H1 (cell line): ENCODE measurements around the gene RNF175. TPM values are rescaled to one million over a fixed set of nuclear protein-coding genes. Genes with fewer than 3 reads are reported as not detected.

Experiments used
- CTCF ChIA-PET: fragments of 300-600 bp; sonication (Branson Sonifier 250); formaldehyde crosslinking; loops from one replicate; lab custom pipeline; 2021; ENCODE audit not compliant: partially characterized antibody; lab: Charles Lee
- POLR2A ChIA-PET: fragments of 300-600 bp; sonication (Branson Sonifier 250); formaldehyde crosslinking; loops from one replicate; lab custom pipeline; 2021; ENCODE audit warnings: inconsistent platforms; ENCODE audit not compliant: partially characterized antibody; lab: Charles Lee
- DNase-seq, 2 experiments: peaks; one replicate each; pipeline versions ENCODE4 v3.0.0 to v3.0.0-alpha.2; 2010 to 2022; ENCODE audit warnings: low spot score in 2 of 2, low read depth in 1 of 2, mixed read lengths in 1 of 2
- FAIRE-seq: peaks from 2 replicates; lab custom pipeline; 2011; peaks lifted over from hg19 to GRCh38; lab: Jason Lieb, UNC
- H2AFZ ChIP-seq: 2 replicates; pipeline ENCODE4 v1.8.1; 2012; ENCODE audit warnings: low read length, inconsistent platforms
- H2AK5ac ChIP-seq: 2 replicates; pipeline ENCODE4 v1.6.1; 2013; ENCODE audit warnings: low read depth, low read length
- H2BK120ac ChIP-seq: replicated peaks from 2 replicates; pipeline ENCODE3; 2013; ENCODE audit warnings: low read depth, low read length, inconsistent platforms
- H2BK12ac ChIP-seq: 2 replicates; pipeline ENCODE4 v1.6.1; 2013; ENCODE audit warnings: low read depth, low read length
- H2BK15ac ChIP-seq: 2 replicates; pipeline ENCODE4 v1.6.1; 2013; ENCODE audit warnings: low read length
- H2BK20ac ChIP-seq: 2 replicates; pipeline ENCODE4 v1.6.1; 2013; ENCODE audit warnings: low read length
- H2BK5ac ChIP-seq: 2 replicates; pipeline ENCODE4 v1.6.1; 2013; ENCODE audit warnings: low read depth, low read length
- H3K14ac ChIP-seq: 2 replicates; pipeline ENCODE4 v1.6.1; 2013; ENCODE audit warnings: inconsistent platforms; ENCODE audit not compliant: insufficient read length
- H3K18ac ChIP-seq: 2 replicates; pipeline ENCODE4 v1.6.1; 2013; ENCODE audit warnings: low read length; ENCODE audit errors: extremely low read depth
- H3K23ac ChIP-seq: 2 replicates; pipeline ENCODE4 v1.6.1; 2013; ENCODE audit warnings: inconsistent platforms; ENCODE audit not compliant: insufficient read length
- H3K23me2 ChIP-seq: 2 replicates; pipeline ENCODE4 v1.6.1; 2013; ENCODE audit warnings: low read depth, low read length
- H3K27ac ChIP-seq: 2 replicates; pipeline ENCODE4 v1.6.1; 2011; ENCODE audit warnings: low read depth, low read length, inconsistent platforms
- H3K27me3 ChIP-seq, 4 experiments: replicated peaks in 1 of 4; 1 replicate in 1 of 4; 2 replicates in 3 of 4; pipeline versions ENCODE4 v1.6.1 to v1.8.1; 2011 to 2013; ENCODE audit warnings: low read length in 3 of 4, mild to moderate bottlenecking in 3 of 4, inconsistent platforms in 2 of 4, mixed read lengths in 2 of 4, moderate library complexity in 1 of 4; ENCODE audit not compliant: control insufficient read depth in 3 of 4, insufficient read depth in 3 of 4; ENCODE audit errors: extremely low read depth in 1 of 4
- H3K36me3 ChIP-seq, 4 experiments: 2 replicates each; pipeline versions ENCODE4 v1.6.1 to v1.8.1; 2011 to 2013; ENCODE audit warnings: mild to moderate bottlenecking in 4 of 4, low read length in 3 of 4, moderate library complexity in 2 of 4, control low read depth in 1 of 4, inconsistent platforms in 1 of 4; ENCODE audit not compliant: insufficient read depth in 4 of 4, control insufficient read depth in 2 of 4
- H3K4ac ChIP-seq: replicated peaks from 2 replicates; pipeline ENCODE3; 2013; ENCODE audit warnings: low read length, low read depth, mixed read lengths, inconsistent platforms; ENCODE audit not compliant: insufficient read length
- H3K4me1 ChIP-seq, 4 experiments: replicated peaks in 1 of 4; 1 replicate in 1 of 4; 2 replicates in 3 of 4; pipeline versions ENCODE4 v1.6.1 to v1.8.1; 2011 to 2013; ENCODE audit warnings: low read length in 3 of 4, inconsistent platforms in 2 of 4, mixed read lengths in 1 of 4; ENCODE audit not compliant: insufficient read depth in 4 of 4, control insufficient read depth in 3 of 4
- H3K4me2 ChIP-seq, 2 experiments: 2 replicates each; pipeline versions ENCODE4 v1.6.1 to v1.8.1; 2011 to 2013; ENCODE audit warnings: low read depth in 2 of 2, low read length in 2 of 2, control low read depth in 1 of 2, inconsistent platforms in 1 of 2, mild to moderate bottlenecking in 1 of 2; ENCODE audit not compliant: insufficient read depth in 1 of 2
- H3K4me3 ChIP-seq, 4 experiments: fragments of 200-600, 300-600 bp in 1 of 4; sonication (generic), shearing (Covaris generic), sonication (Bioruptor Twin) in 1 of 4; 2 replicates each; pipeline versions ENCODE4 v1.5.1 to v1.8.1; 2011 to 2016; ENCODE audit warnings: low read length in 4 of 4, low read depth in 3 of 4, control low read depth in 2 of 4, inconsistent platforms in 2 of 4, mild to moderate bottlenecking in 2 of 4, mixed read lengths in 1 of 4, moderate library complexity in 1 of 4; ENCODE audit not compliant: insufficient read depth in 2 of 4; ENCODE audit errors: extremely low read depth in 1 of 4
- H3K56ac ChIP-seq: replicated peaks from 2 replicates; pipeline ENCODE3; 2013; ENCODE audit warnings: low read depth, mild to moderate bottlenecking, mixed read lengths, low read length, inconsistent platforms; ENCODE audit not compliant: insufficient read length
- H3K79me1 ChIP-seq: 2 replicates; pipeline ENCODE4 v1.6.1; 2013; ENCODE audit warnings: low read depth, low read length, control low read depth
- H3K79me2 ChIP-seq, 2 experiments: 2 replicates each; pipeline versions ENCODE4 v1.6.1 to v1.8.1; 2012 to 2013; ENCODE audit warnings: low read length in 2 of 2, mild to moderate bottlenecking in 2 of 2, inconsistent platforms in 1 of 2; ENCODE audit not compliant: insufficient read depth in 2 of 2, control insufficient read depth in 1 of 2
- H3K9ac ChIP-seq, 4 experiments: replicated peaks in 1 of 4; 1 replicate in 1 of 4; 2 replicates in 3 of 4; pipeline versions ENCODE4 v1.6.1 to v1.8.1; 2011 to 2013; ENCODE audit warnings: low read depth in 3 of 4, low read length in 3 of 4, control low read depth in 2 of 4, mild to moderate bottlenecking in 2 of 4, moderate library complexity in 2 of 4, inconsistent platforms in 1 of 4; ENCODE audit errors: extremely low read depth in 1 of 4
- H3K9me3 ChIP-seq, 2 experiments: 2 replicates each; pipeline versions ENCODE4 v1.6.1 to v1.8.1; 2012 to 2013; ENCODE audit warnings: mild to moderate bottlenecking in 2 of 2, moderate library complexity in 2 of 2, control low read depth in 1 of 2, inconsistent platforms in 1 of 2, low read depth in 1 of 2, low read length in 1 of 2, mixed read lengths in 1 of 2; ENCODE audit not compliant: insufficient read depth in 2 of 2
- H4K20me1 ChIP-seq, 2 experiments: replicated peaks in 1 of 2; 2 replicates each; pipeline versions ENCODE3 to v1.8.1; 2011 to 2013; ENCODE audit warnings: inconsistent platforms in 2 of 2, low read length in 2 of 2, mild to moderate bottlenecking in 1 of 2; ENCODE audit not compliant: insufficient read depth in 2 of 2, control insufficient read depth in 1 of 2
- H4K5ac ChIP-seq: 2 replicates; pipeline ENCODE4 v1.6.1; 2013; ENCODE audit warnings: low read length, low read depth, mixed read lengths, inconsistent platforms; ENCODE audit not compliant: insufficient read length
- H4K8ac ChIP-seq: 2 replicates; pipeline ENCODE4 v1.8.0; 2013; ENCODE audit warnings: mild to moderate bottlenecking, moderate library complexity, low read length, inconsistent platforms; ENCODE audit not compliant: insufficient read depth; ENCODE audit errors: extremely low read depth
- H4K91ac ChIP-seq: replicated peaks from 2 replicates; pipeline ENCODE3; 2013; ENCODE audit warnings: low read length, mixed read lengths, inconsistent platforms; ENCODE audit not compliant: insufficient read length
- CHD1 ChIP-seq: IDR thresholded peaks from 2 replicates; pipeline ENCODE4 v1.6.1; 2012; ENCODE audit warnings: low read depth, low read length, improper control_type of control experiment
- CHD2 ChIP-seq: IDR thresholded peaks from 2 replicates; pipeline ENCODE4 v1.6.1; 2012; ENCODE audit warnings: low read length, improper control_type of control experiment
- CTBP2 ChIP-seq: IDR thresholded peaks from 2 replicates; pipeline ENCODE4 v1.7.0; 2011; ENCODE audit warnings: borderline replicate concordance, mild to moderate bottlenecking, moderate library complexity, mixed read lengths, low read length; ENCODE audit not compliant: insufficient read depth, insufficient read length
- WGBS, 2 experiments: shearing (Covaris generic) in 1 of 2; methylation state at CpG; one replicate each; pipeline versions ENCODE4 v1.1.6 to v1.1.7; 2013 to 2015; ENCODE audit warnings: low lambda C conversion rate in 2 of 2, mixed read lengths in 2 of 2, inconsistent platforms in 1 of 2, low coverage in 1 of 2, missing lambda C conversion rate in 1 of 2; ENCODE audit not compliant: insufficient replicate concordance in 2 of 2, insufficient coverage in 1 of 2, insufficient read length in 1 of 2; ENCODE audit errors: extremely low coverage in 1 of 2, missing lambda C conversion rate in 1 of 2; 5-methylcytosine and 5-hydroxymethylcytosine counted together
- polyA plus RNA-seq, 7 experiments: library from polyadenylated mRNA; depleted of rRNA in 3 of 7; stranded (reverse) in 5 of 7; unstranded in 2 of 7; fragments of >200 nt in 5 of 7; fragments of 200-250 nt in 2 of 7; gene quantifications; 1 replicate in 5 of 7; 2 replicates in 1 of 7; 4 replicates in 1 of 7; pipeline versions ENCODE4 v1.2.1 to v1.2.3, GENCODE V29; 2011 to 2013; ENCODE audit warnings: missing spikeins in 2 of 7, mixed read lengths in 2 of 7
- total RNA-seq: library from RNA; stranded (reverse); fragmentation: NEBNext Ultra II Directional; extraction: Animal tissue kit (Norgen Biotek cat#: 25700); gene quantifications from 2 replicates; pipeline ENCODE4 v1.2.1, GENCODE V29; 2021
- TF ChIP-seq, protein P1 (sequence below), 3 experiments: IDR thresholded peaks; 1 replicate in 2 of 3; 2 replicates in 1 of 3; pipeline versions ENCODE4 v1.5.1 to v1.6.1; 2011; ENCODE audit warnings: low read length in 3 of 3, mild to moderate bottlenecking in 3 of 3, inconsistent platforms in 2 of 3, low read depth in 1 of 3, moderate library complexity in 1 of 3; ENCODE audit not compliant: insufficient read depth in 1 of 3; ENCODE audit errors: control extremely low read depth in 1 of 3
- TF ChIP-seq, protein P2 (sequence below): IDR thresholded peaks from 2 replicates; pipeline ENCODE4 v1.6.1; 2011; ENCODE audit warnings: low read length, improper control_type of control experiment

RNF175 gene
- total and polyA plus RNA-seq, 2 of the 8 experiments (the other 6 are each of a cell fraction or from before 2014, with no cell fraction given), result 7.9 to 9.8 TPM

DNA sequence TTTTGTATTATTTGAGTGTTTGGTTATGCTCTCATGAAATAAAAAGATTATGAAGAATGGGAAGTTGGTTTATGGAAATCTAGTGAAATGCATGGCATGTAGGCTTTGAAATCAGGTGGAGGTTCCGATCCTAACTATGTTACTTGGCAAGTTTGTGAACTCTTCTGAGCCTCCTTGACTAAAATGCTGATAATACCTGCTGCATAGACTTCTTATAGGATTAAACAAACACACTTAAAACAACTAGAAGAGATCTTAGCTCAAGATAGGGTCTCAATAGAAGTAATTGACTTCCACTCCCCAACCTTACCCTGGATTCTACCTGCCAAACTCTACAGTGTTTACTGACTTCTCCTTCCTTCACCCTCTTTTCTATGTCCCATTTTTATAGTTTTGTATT lies 97.9 kb downstream of the RNF175 start:
- Histone ChIP-seq H3K18ac (no peak overlapping the region), H3K4ac (no peak overlapping the region), H3K4me1 (no peaks in the 10 kb centered on the region), H4K20me1 (peaks cover 0 to 6% of the 10 kb centered on the region in 2 experiments), H2BK15ac (no peak overlapping the region), H2BK20ac (no peak overlapping the region), H3K56ac (no peak overlapping the region), H3K9ac (no peak overlapping the region), H3K36me3 (no peaks in the 10 kb centered on the region), H2BK120ac (no peak overlapping the region), H4K8ac (no peak overlapping the region), H3K4me3 (no peak overlapping the region), H3K27ac (no peak overlapping the region), H3K79me2 (no peaks in the 10 kb centered on the region), H2BK5ac (no peak overlapping the region), H2AK5ac (no peak overlapping the region), H3K14ac (no peak overlapping the region), H2AFZ (no peak overlapping the region), H3K79me1 (no peaks in the 10 kb centered on the region), H3K4me2 (no peak overlapping the region), H2BK12ac (no peak overlapping the region), H4K5ac (no peak overlapping the region), H3K27me3 (no peaks in the 10 kb centered on the region), H3K23ac (no peak overlapping the region), H3K9me3 (peaks cover 3 to 9% of the 10 kb centered on the region in 2 experiments; a peak in 2 of 4 replicates), H4K91ac (no peak overlapping the region), H3K23me2 (peaks cover 10% of the 10 kb centered on the region; the same call in 1 of the 2 replicates)
- ChIA-PET CTCF (no interaction called here), POLR2A (no interaction called here)
- TF ChIP-seq CTBP2, result no peak
- TF ChIP-seq CHD2, result no peak
- TF ChIP-seq, protein P1, sequence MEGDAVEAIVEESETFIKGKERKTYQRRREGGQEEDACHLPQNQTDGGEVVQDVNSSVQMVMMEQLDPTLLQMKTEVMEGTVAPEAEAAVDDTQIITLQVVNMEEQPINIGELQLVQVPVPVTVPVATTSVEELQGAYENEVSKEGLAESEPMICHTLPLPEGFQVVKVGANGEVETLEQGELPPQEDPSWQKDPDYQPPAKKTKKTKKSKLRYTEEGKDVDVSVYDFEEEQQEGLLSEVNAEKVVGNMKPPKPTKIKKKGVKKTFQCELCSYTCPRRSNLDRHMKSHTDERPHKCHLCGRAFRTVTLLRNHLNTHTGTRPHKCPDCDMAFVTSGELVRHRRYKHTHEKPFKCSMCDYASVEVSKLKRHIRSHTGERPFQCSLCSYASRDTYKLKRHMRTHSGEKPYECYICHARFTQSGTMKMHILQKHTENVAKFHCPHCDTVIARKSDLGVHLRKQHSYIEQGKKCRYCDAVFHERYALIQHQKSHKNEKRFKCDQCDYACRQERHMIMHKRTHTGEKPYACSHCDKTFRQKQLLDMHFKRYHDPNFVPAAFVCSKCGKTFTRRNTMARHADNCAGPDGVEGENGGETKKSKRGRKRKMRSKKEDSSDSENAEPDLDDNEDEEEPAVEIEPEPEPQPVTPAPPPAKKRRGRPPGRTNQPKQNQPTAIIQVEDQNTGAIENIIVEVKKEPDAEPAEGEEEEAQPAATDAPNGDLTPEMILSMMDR (IDR thresholded peaks at IDR 0.05; ENCODE audit: control extremely low read depth in 1 of 3, insufficient read depth in 1 of 3, low read depth in 1 of 3, low read length in 3 of 3), result no peak
- TF ChIP-seq CHD1, result no peak
- TF ChIP-seq, protein P2, sequence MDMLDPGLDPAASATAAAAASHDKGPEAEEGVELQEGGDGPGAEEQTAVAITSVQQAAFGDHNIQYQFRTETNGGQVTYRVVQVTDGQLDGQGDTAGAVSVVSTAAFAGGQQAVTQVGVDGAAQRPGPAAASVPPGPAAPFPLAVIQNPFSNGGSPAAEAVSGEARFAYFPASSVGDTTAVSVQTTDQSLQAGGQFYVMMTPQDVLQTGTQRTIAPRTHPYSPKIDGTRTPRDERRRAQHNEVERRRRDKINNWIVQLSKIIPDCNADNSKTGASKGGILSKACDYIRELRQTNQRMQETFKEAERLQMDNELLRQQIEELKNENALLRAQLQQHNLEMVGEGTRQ, result no peak
- DNase-seq (no peak), FAIRE-seq (no peak)
- 89% methylated on average over 1 of the region's 1 CpG; no CpG with 5 or more reads in 1 of the 2 experiments for WGBS, 2 experiments
